ENCODE data around the gene SEMA4G.

DNA sequence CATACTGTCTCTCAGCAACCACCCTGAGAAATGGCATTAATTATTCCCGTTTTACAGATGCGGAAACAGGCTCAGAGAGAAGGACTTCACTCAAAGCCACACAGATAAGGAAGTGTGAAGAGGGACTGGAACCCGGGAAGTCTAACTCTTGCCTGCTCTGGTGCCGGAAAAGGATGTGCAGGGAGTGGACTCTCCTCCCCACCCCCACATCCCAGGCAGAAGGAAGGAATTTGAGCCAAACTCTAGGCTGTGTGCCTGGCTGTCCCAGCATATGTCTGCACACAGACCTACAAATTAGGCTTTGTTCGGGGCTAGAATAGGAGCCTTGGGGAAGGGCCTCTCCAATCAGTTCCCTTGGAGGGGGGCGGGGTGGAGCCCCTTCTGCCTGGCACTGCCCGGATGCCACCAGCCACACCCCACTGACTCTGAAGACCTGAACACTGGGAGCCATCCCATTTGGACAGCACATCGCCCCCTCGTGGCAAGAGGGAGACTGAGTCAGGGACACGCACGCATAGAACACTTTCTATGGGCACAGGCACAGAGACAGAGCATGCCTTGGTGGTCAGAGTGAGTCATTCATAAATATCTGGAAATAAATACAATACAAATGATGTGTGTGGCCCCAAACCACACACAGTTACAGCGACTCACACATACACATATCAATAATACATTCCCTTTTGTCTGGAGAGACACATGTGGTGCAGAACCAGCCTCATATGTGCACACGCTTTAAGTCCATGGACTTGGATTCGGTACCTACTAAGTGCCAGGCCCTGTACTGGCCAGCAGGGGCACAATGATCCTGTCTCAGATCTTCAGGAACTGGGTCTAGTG lies 43.4 kb downstream of the SEMA4G start:
- TF ChIP-seq CTCF (IDR thresholded peaks at IDR 0.05): peak; percentile 82 to 97 (median 93)
- TF ChIP-seq POLR2AphosphoS5 (IDR thresholded peaks at IDR 0.05): peak; percentile 42 to 69
- no peak for TF ChIP-seq POLR2A (IDR thresholded peaks at IDR 0.05)
